Measurements from ENCODE around the gene INPPL1. TPM values are rescaled to one million over a fixed set of nuclear protein-coding genes. Genes with fewer than 3 reads are reported as not detected.

Gene INPPL1
- total and polyA plus RNA-seq, 8 donors = 20.9 to 226 (median 99.2) TPM

- H3K4me1 ChIP-seq = peaks cover 34 to 48% (median 41%) of the 10 kb centered on the region in 4 donors
- H3K36me3 ChIP-seq = peaks cover 0 to 3% (median 0%) of the 10 kb centered on the region in 4 donors
- H3K9me3 ChIP-seq = peaks cover 0 to 8% (median 0%) of the 10 kb centered on the region in 4 donors
- 19 to 42% (median 24%) methylated on average over 29 to 58 of the region's 58 CpGs for WGBS, 5 donors
- no peak for TF ChIP-seq EP300 (IDR thresholded peaks at IDR 0.05)
- intact Hi-C loops (cut with DNase I; ENCODE audit: low total_unique reads) = no loop called here
- DNase-seq = no peak
- H3K27ac ChIP-seq = no peak overlapping the region
- H3K4me3 ChIP-seq = peak overlapping the region in 3 of 4 donors; percentile 19 to 38 (median 25)
- H3K27me3 ChIP-seq = peaks cover 21 to 94% (median 62%) of the 10 kb centered on the region in 3 donors
These were observed 18.8 kb downstream of the INPPL1 start for GRCh38 chr11:72243173-72244059.

GRCh38 chr11:72244060-72244360, 19.4 kb downstream of the INPPL1 start, which contains the start of gene PHOX2A:
Gene PHOX2A, minus strand, starts transcription at chr11:72244176. Its CDS starts 172 bp downstream, at chr11:72244004.
- H3K9me3 ChIP-seq = peaks cover 0 to 8% (median 0%) of the 10 kb centered on the region in 4 donors
- peak within 1 kb of the TSS in 3 of 4 donors; percentile 19 to 38 (median 25) for H3K4me3 ChIP-seq
- peaks cover 21 to 93% (median 62%) of the 10 kb centered on the region in 3 donors for H3K27me3 ChIP-seq
- no peaks in the 10 kb centered on the region for H3K36me3 ChIP-seq
- TF ChIP-seq CTCF (IDR thresholded peaks at IDR 0.05) (no peak), POLR2AphosphoS5 (IDR thresholded peaks at IDR 0.05) (no peak), EP300 (IDR thresholded peaks at IDR 0.05) (no peak), POLR2A (IDR thresholded peaks at IDR 0.05) (no peak)
- no peak within 1 kb of the TSS for H3K27ac ChIP-seq
- WGBS, 5 donors = 0 to 4% (median 3%) methylated on average over 7 to 37 of the region's 37 CpGs
- DNase-seq = no peak
- H3K4me1 ChIP-seq = peaks cover 30 to 42% (median 36%) of the 10 kb centered on the region in 4 donors
- intact Hi-C loops (cut with DNase I; ENCODE audit: low total_unique reads) = no loop called here

GRCh38 chr11:72244361-72245262, 20.0 kb downstream of the INPPL1 start:
- DNase-seq = no peak
- Histone ChIP-seq H3K9me3 (peaks cover 0 to 8% (median 0%) of the 10 kb centered on the region in 4 donors), H3K27me3 (peaks cover 21 to 91% (median 62%) of the 10 kb centered on the region in 3 donors), H3K27ac (no peak overlapping the region), H3K36me3 (no peaks in the 10 kb centered on the region), H3K4me1 (peaks cover 24 to 36% (median 30%) of the 10 kb centered on the region in 4 donors), H3K4me3 (peak overlapping the region in 3 of 4 donors; percentile 19 to 38 (median 25))
- 8 to 11% (median 9%) methylated on average over 39 to 46 of the region's 46 CpGs for WGBS, 5 donors
- TF ChIP-seq CTCF (IDR thresholded peaks at IDR 0.05) (no peak), POLR2A (IDR thresholded peaks at IDR 0.05) (no peak), EP300 (IDR thresholded peaks at IDR 0.05) (no peak), POLR2AphosphoS5 (IDR thresholded peaks at IDR 0.05) (no peak)
- intact Hi-C loops (cut with DNase I; ENCODE audit: low total_unique reads) = no loop called here

- Histone ChIP-seq H3K4me1 (peaks cover 17 to 28% (median 24%) of the 10 kb centered on the region in 4 donors), H3K9me3 (peaks cover 0 to 8% (median 0%) of the 10 kb centered on the region in 4 donors), H3K27ac (no peak overlapping the region), H3K27me3 (peaks cover 21 to 91% (median 61%) of the 10 kb centered on the region in 3 donors), H3K36me3 (no peaks in the 10 kb centered on the region), H3K4me3 (no peak overlapping the region)
- intact Hi-C loops (cut with DNase I; ENCODE audit: low total_unique reads) = no loop called here
- 11 to 18% (median 14%) methylated on average over 19 of the region's 19 CpGs for WGBS, 5 donors
- DNase-seq = no peak
- TF ChIP-seq POLR2A (IDR thresholded peaks at IDR 0.05) = no peak
These were observed 20.8 kb downstream of the INPPL1 start for GRCh38 chr11:72245263-72245816.

GRCh38 chr11:72247584-72247983, 23.0 kb downstream of the INPPL1 start:
- Histone ChIP-seq H3K4me3 (no peak overlapping the region), H3K27me3 (peaks cover 21 to 90% (median 41%) of the 10 kb centered on the region in 3 donors)

More at GRCh38 chr11:72247584-72247983, 23.0 kb downstream of the INPPL1 start:
- TF ChIP-seq EP300 (IDR thresholded peaks at IDR 0.05) = no peak
- 26 to 46% (median 34%) methylated on average over 2 of the region's 2 CpGs for WGBS, 5 donors
- no peak overlapping the region for H3K27ac ChIP-seq
- peaks cover 0 to 8% (median 0%) of the 10 kb centered on the region in 4 donors for H3K9me3 ChIP-seq
- intact Hi-C loops (cut with DNase I; ENCODE audit: low total_unique reads) = no loop called here
- DNase-seq = no peak
- peaks cover 10 to 19% (median 14%) of the 10 kb centered on the region in 4 donors for H3K4me1 ChIP-seq
- no peaks in the 10 kb centered on the region for H3K36me3 ChIP-seq
